SKM-1 treated with dmso at 0.1 percent for 144 hours (cell line): ENCODE results near the gene SLC22A9.

Experiments used
- DNase-seq: peaks from one replicate; lab custom pipeline; 2025; ENCODE audit not compliant: unreplicated experiment; lab: John Stamatoyannopoulos, UW

The SLC22A9 gene

DNA sequence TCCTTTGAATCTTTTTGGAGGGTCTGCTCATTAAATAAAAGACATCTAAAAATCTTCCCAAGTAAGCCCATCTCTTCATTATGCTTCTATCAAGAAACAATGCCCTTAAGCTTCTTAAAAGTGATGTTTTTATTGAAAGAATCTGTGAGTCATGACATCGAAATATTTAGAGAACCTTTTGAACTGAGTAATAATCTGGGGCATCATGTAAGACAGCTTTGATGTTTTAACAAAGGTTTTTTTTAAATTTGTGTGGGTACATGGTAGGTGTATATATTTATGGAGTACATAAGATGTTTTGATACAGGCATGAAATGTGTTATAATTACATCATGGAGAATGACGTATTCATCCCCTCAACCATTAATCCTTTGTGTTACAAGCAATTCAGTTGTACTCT, 74.6 kb downstream of the SLC22A9 start:
- no peak for DNase-seq

GRCh38 chr11:63445118-63445517, 75.5 kb downstream of the SLC22A9 start:
- no peak for DNase-seq

- no peak for DNase-seq
Observed at GRCh38 chr11:63445720-63446119, 76.1 kb downstream of the SLC22A9 start.

DNA sequence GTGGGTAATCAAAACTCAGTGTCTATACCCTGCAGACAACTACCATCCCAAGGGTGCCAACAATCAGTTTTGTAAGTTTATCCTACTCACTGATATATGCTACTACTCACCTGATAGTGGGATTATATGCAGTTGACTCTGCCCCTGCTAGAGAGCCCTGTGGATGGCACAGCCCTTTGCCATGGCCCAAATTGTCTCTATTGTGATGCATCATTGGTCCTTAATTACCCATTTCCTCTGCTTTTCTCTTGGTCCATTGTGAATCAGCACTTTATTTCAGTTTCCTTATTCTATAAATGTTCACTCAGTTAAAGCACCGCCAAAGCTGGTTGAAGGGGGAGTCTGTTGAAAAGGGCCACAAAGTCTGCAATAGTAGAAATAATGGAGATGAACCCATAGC, 79.1 kb downstream of the SLC22A9 start:
- no peak for DNase-seq

- DNase-seq: no peak
Observed at GRCh38 chr11:63459586-63459985, 90.0 kb downstream of the SLC22A9 start.
